OCI-LY3 (cell line): ENCODE results near the gene WWOX.
"Not testable (repeated sequence)": the region's sequence is repeated elsewhere in the genome, so short reads cannot be mapped to it uniquely, and the experiment has no call there.

Experiments
- H2AFZ ChIP-seq: fragments of 200-600, 300-600 bp; shearing (Covaris generic); 2 replicates; pipeline ENCODE4 v1.6.0; 2014; ENCODE audit warnings: antibody characterized with exemption, low read depth, low read length
- H3K27ac ChIP-seq: fragments of 200-600, 300-600 bp; sonication (generic); 2 replicates; pipeline ENCODE4 v1.5.1; 2014; ENCODE audit warnings: mild to moderate bottlenecking, low read length, moderate library complexity, mixed read lengths
- H3K27me3 ChIP-seq: fragments of 200-600, 300-600 bp; sonication (generic); 2 replicates; pipeline ENCODE4 v1.6.1; 2014; ENCODE audit warnings: low read depth, low read length, mixed read lengths
- H3K36me3 ChIP-seq: fragments of 200-600, 300-600 bp; sonication (generic); replicated peaks from 2 replicates; pipeline ENCODE3; 2014; ENCODE audit warnings: low read depth, low read length, mixed read lengths
- H3K4me1 ChIP-seq: fragments of 300-600, 200-600 bp; sonication (generic); 2 replicates; pipeline ENCODE4 v1.6.1; 2014; ENCODE audit warnings: low read length, mixed read lengths
- H3K4me2 ChIP-seq: fragments of 200-600, 300-600 bp; sonication (generic); 2 replicates; pipeline ENCODE4 v1.6.1; 2014; ENCODE audit warnings: low read length, mixed read lengths
- H3K4me3 ChIP-seq: fragments of 300-600, 200-600 bp; sonication (generic); 2 replicates; pipeline ENCODE4 v1.5.1; 2014; ENCODE audit warnings: antibody characterized with exemption, mild to moderate bottlenecking, low read length, moderate library complexity
- H3K79me2 ChIP-seq: fragments of 300-600, 200-600 bp; shearing (Covaris generic); 2 replicates; pipeline ENCODE4 v1.6.1; 2014; ENCODE audit warnings: mild to moderate bottlenecking, low read length, mixed read lengths
- H3K9ac ChIP-seq: fragments of 300-600, 200-600 bp; shearing (Covaris generic); 2 replicates; pipeline ENCODE4 v1.6.0; 2014; ENCODE audit warnings: mild to moderate bottlenecking, low read length, moderate library complexity
- H3K9me3 ChIP-seq: fragments of 200-600, 300-600 bp; shearing (Covaris generic); 2 replicates; pipeline ENCODE4 v1.6.1; 2014; ENCODE audit warnings: low read length, mixed read lengths; ENCODE audit not compliant: insufficient read depth
- H4K20me1 ChIP-seq: fragments of 200-600, 300-600 bp; sonication (generic); 2 replicates; pipeline ENCODE4 v1.6.1; 2016; ENCODE audit warnings: low read length, mixed read lengths; ENCODE audit not compliant: insufficient read depth
- CTCF ChIP-seq: fragments of 200-600, 300-600 bp; sonication (generic); IDR thresholded peaks from 2 replicates; pipeline ENCODE4 v1.5.1; 2014; ENCODE audit warnings: antibody characterized with exemption, low read length, low read depth
- EZH2phosphoT487 ChIP-seq: fragments of 200-600 bp; shearing (Covaris generic); IDR thresholded peaks from 2 replicates; pipeline ENCODE4 v1.6.1; 2018; ENCODE audit warnings: antibody characterized with exemption, mixed run types, low read depth

WWOX gene

GRCh38 chr16:78507576-78507975 is 408.1 kb downstream of the WWOX start:
- H3K27ac ChIP-seq, result no peak overlapping the region
- H2AFZ ChIP-seq, result no peak overlapping the region
- H3K27me3 ChIP-seq, result peaks cover 26% of the 10 kb centered on the region
- no peak overlapping the region for H3K4me2 ChIP-seq
- H4K20me1 ChIP-seq, result no peaks in the 10 kb centered on the region
- no peak overlapping the region for H3K4me3 ChIP-seq
- H3K4me1 ChIP-seq, result peaks cover 14% of the 10 kb centered on the region
- no peaks in the 10 kb centered on the region for H3K79me2 ChIP-seq
- no peaks in the 10 kb centered on the region for H3K9me3 ChIP-seq
- no peak for TF ChIP-seq CTCF
- no peak for TF ChIP-seq EZH2phosphoT487
- H3K36me3 ChIP-seq, result no peaks in the 10 kb centered on the region
- H3K9ac ChIP-seq, result no peak overlapping the region

GRCh38 chr16:78509965-78510364 is 410.5 kb downstream of the WWOX start:
- no peak overlapping the region for H2AFZ ChIP-seq
- H4K20me1 ChIP-seq, result no peaks in the 10 kb centered on the region
- TF ChIP-seq CTCF (no peak), EZH2phosphoT487 (no peak)
- H3K4me2 ChIP-seq, result no peak overlapping the region
- H3K79me2 ChIP-seq, result no peaks in the 10 kb centered on the region
- H3K9me3 ChIP-seq, result no peaks in the 10 kb centered on the region
- no peaks in the 10 kb centered on the region for H3K36me3 ChIP-seq
- no peak overlapping the region for H3K4me3 ChIP-seq
- H3K9ac ChIP-seq, result no peak overlapping the region
- H3K4me1 ChIP-seq, result no peaks in the 10 kb centered on the region
- H3K27me3 ChIP-seq, result peaks cover 29% of the 10 kb centered on the region
- no peak overlapping the region for H3K27ac ChIP-seq

GRCh38 chr16:78510496-78510895 is 411.0 kb downstream of the WWOX start:
- Histone ChIP-seq H3K4me2 (no peak overlapping the region), H3K4me1 (no peaks in the 10 kb centered on the region), H3K79me2 (no peaks in the 10 kb centered on the region), H3K27ac (no peak overlapping the region), H3K4me3 (no peak overlapping the region), H3K9me3 (no peaks in the 10 kb centered on the region), H3K27me3 (peaks cover 25% of the 10 kb centered on the region), H2AFZ (no peak overlapping the region), H3K36me3 (no peaks in the 10 kb centered on the region), H3K9ac (no peak overlapping the region), H4K20me1 (no peaks in the 10 kb centered on the region)
- no peak for TF ChIP-seq EZH2phosphoT487
- TF ChIP-seq CTCF, result no peak

- no peak overlapping the region for H2AFZ ChIP-seq
- no peaks in the 10 kb centered on the region for H4K20me1 ChIP-seq
- H3K4me3 ChIP-seq, result no peak overlapping the region
- H3K4me1 ChIP-seq, result no peaks in the 10 kb centered on the region
- H3K9ac ChIP-seq, result no peak overlapping the region
- H3K27ac ChIP-seq, result no peak overlapping the region
- H3K4me2 ChIP-seq, result no peak overlapping the region
- no peaks in the 10 kb centered on the region for H3K79me2 ChIP-seq
- peaks cover 18% of the 10 kb centered on the region for H3K27me3 ChIP-seq
- no peak for TF ChIP-seq CTCF
- no peak for TF ChIP-seq EZH2phosphoT487
- no peaks in the 10 kb centered on the region for H3K9me3 ChIP-seq
- no peaks in the 10 kb centered on the region for H3K36me3 ChIP-seq
Measured at GRCh38 chr16:78513838-78514237, 414.4 kb downstream of the WWOX start.

GRCh38 chr16:78514888-78515287 is 415.4 kb downstream of the WWOX start:
- not testable (repeated sequence) for H3K9ac ChIP-seq, H3K36me3 ChIP-seq, H3K4me3 ChIP-seq, H3K4me1 ChIP-seq, H3K9me3 ChIP-seq, H4K20me1 ChIP-seq, H3K4me2 ChIP-seq, H3K27ac ChIP-seq, H2AFZ ChIP-seq, H3K79me2 ChIP-seq
- peaks cover 18% of the 10 kb centered on the region for H3K27me3 ChIP-seq
